ENCODE measurements around the gene NFKBIB. TPM values are rescaled to one million over a fixed set of nuclear protein-coding genes. Genes with fewer than 3 reads are reported as not detected.

The NFKBIB gene
- polyA plus RNA-seq, 2 of the 4 experiments (the other 2 are of a cell fraction): 35.0 to 61.7 TPM

- TF ChIP-seq BCL3 (IDR thresholded peaks at IDR 0.05) (peak; percentile 46; the same call in 1 of the 3 replicates), SMC3 (IDR thresholded peaks at IDR 0.05) (no peak), JUNB (IDR thresholded peaks at IDR 0.05) (no peak), E2F6 (IDR thresholded peaks at IDR 0.05; ENCODE audit: borderline replicate concordance, low read depth) (peak; percentile 13; the same call in 1 of the 2 replicates), KDM1A (IDR thresholded peaks at IDR 0.05; ENCODE audit: low read depth) (no peak), HOXB5 (CRISPR knock-in tag; IDR thresholded peaks at IDR 0.05) (0 out of 2 replicates have a peak, but pooled peaks have one; percentile 47), POLR2A (IDR thresholded peaks at IDR 0.05; ENCODE audit: low read length) (peak; percentile 87), SREBF2 (IDR thresholded peaks at IDR 0.05) (no peak), FOSB (CRISPR knock-in tag; IDR thresholded peaks at IDR 0.05) (no peak), CTCF (IDR thresholded peaks at IDR 0.05) (no peak), JUN (IDR thresholded peaks at IDR 0.05) (peak; percentile 70 to 78; a peak in 4 of 5 replicates), PHF8 (IDR thresholded peaks at IDR 0.05; ENCODE audit: borderline replicate concordance, low read depth) (peak; percentile 69), ZNF302 (CRISPR knock-in tag; IDR thresholded peaks at IDR 0.05) (no peak), RFX5 (IDR thresholded peaks at IDR 0.05) (peak; percentile 72), TP53 (CRISPR knock-in tag; IDR thresholded peaks at IDR 0.05) (0 out of 2 replicates have a peak, but pooled peaks have one; percentile 76), GATA3 (IDR thresholded peaks at IDR 0.05; ENCODE audit: borderline replicate concordance) (0 out of 2 replicates have a peak, but pooled peaks have one; percentile 3), ATOH8 (CRISPR knock-in tag; IDR thresholded peaks at IDR 0.05; ENCODE audit: low read depth) (no peak), RARB (CRISPR knock-in tag; IDR thresholded peaks at IDR 0.05) (0 out of 2 replicates have a peak, but pooled peaks have one; percentile 54)
These were observed 31.2 kb downstream of the NFKBIB start, which contains the start of gene MRPS12 (continued) for GRCh38 chr19:38930776-38931520.

GRCh38 chr19:38931521-38931793 is 31.7 kb downstream of the NFKBIB start:
- ChIA-PET POLR2A (interaction anchor here (0.6 to 3.0 kb wide), 16 partner anchors 10 to 461 kb away, joined by 3 to 30 read pairs (median 10); partner anchors contain the start of genes CCER2, EIF3K, FBXO17 and NFKBIB), CTCF (interaction anchor here (0.5 to 12.2 kb wide), 31 partner anchors 9 to 687 kb away, joined by 3 to 245 read pairs (median 14); partner anchors contain the start of genes CCER2, ECH1, FAM98C and FBXO17)
- Histone ChIP-seq H3K4me1 (peaks cover 19% of the 10 kb centered on the region), H3K4me2 (peak overlapping the region; percentile 70), H3K4me3 (peak overlapping the region; percentile 66), H3K9me3 (no peaks in the 10 kb centered on the region), H3K27ac (peak overlapping the region; percentile 87)
- TF ChIP-seq KDM1A (IDR thresholded peaks at IDR 0.05; ENCODE audit: low read depth) (no peak), CBX2 (IDR thresholded peaks at IDR 0.05; ENCODE audit: borderline replicate concordance, low read depth) (no peak), TP53 (CRISPR knock-in tag; IDR thresholded peaks at IDR 0.05) (no peak), GATA3 (IDR thresholded peaks at IDR 0.05; ENCODE audit: borderline replicate concordance) (no peak), MAX (IDR thresholded peaks at IDR 0.05) (no peak), FOSB (CRISPR knock-in tag; IDR thresholded peaks at IDR 0.05) (no peak), PBX3 (IDR thresholded peaks at IDR 0.05) (no peak), NFE2L2 (conservative IDR thresholded peaks at IDR 0.05; ENCODE audit: low read length) (no peak), POLR2AphosphoS2 (conservative IDR thresholded peaks at IDR 0.05; ENCODE audit: low read length) (no peak), ZC3H11A (IDR thresholded peaks at IDR 0.05) (no peak), HDAC2 (IDR thresholded peaks at IDR 0.05) (no peak), PHF8 (IDR thresholded peaks at IDR 0.05; ENCODE audit: borderline replicate concordance, low read depth) (no peak), RCOR1 (IDR thresholded peaks at IDR 0.05; ENCODE audit: low read depth, low read length) (no peak), ZSCAN20 (CRISPR knock-in tag; IDR thresholded peaks at IDR 0.05) (no peak)
- DNase-seq (ENCODE audit: low read depth in 1 of 2, low spot score in 1 of 2) (no peak), ATAC-seq (peak in 1 of 2 experiments; percentile 11; a peak in 3 of 6 replicates), FAIRE-seq (no peak)
- 8% methylated on average over 8 of the region's 8 CpGs for WGBS (ENCODE audit: missing lambda C conversion rate)

Measured in A549 (cell line).